Measurements from ENCODE around the gene SHROOM4.

The SHROOM4 gene

GRCh38 chrX:50813843-50814661 lies at the start of gene SHROOM4:
SHROOM4 (minus strand) TSS chrX:50814194; CDS start chrX:50814018, 176 bp downstream.
- DNase-seq (ENCODE audit: insufficient read length, low spot score) (no peak), FAIRE-seq (no peak)

DNA sequence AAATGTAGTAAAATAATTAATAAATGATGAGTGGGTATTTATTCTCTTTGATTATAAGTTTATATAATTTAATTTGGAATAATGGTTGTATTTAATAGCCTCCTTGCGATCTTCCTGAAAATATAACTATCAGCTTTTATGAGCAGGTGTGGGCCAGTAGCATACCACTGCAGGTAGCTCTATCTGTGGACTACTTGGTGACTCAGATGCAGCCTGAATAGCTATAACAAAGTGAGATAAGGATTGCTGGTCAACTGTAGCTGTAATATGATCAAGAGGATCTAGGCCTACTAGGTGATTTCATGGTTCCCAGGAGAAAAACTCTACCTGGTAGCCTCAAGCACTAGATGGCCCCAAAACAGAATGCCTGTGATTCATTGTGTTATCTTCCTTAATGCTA lies 49.5 kb upstream of the SHROOM4 start:
- DNase-seq (ENCODE audit: insufficient read length, low spot score), result no peak
- FAIRE-seq, result no peak

DNA sequence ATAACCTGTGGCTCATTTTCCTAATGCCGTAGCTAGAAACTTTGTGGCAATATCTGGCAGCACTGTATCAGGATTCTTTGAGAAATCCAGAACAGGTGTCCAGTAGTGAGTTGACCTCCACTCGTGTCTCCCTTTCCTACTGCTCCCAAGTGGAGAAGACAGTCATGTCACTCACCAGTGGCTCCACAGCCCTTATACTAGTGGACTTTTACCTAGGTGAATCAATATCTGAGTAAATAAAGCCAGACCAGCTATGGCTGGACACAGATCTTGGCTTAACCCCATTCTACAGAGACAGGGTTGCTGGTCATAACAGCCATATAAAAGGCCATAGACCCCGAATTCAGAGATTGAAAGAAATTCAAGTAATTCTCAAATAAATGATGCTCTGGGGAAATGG lies 46.5 kb upstream of the SHROOM4 start:
- DNase-seq (ENCODE audit: insufficient read length, low spot score), result no peak
- no peak for FAIRE-seq

DNA sequence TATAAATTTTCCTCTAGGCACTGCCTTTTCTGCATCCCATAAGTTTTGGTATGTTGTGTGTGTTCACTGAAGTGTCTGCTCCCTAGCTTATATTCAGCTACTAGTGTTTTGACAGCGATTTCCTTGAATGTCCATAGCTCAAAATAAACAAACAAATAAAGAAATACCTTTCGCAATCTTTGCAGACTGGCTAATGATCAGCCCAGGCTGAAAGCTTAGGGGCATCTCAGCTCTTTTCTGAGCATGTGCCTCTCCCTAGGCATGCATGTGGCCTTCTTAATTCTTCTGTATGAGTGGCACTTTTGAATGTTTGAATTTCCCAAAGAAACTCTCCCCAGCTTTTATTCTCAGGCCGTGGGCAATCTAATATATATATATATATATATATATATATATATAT lies 44.6 kb upstream of the SHROOM4 start:
- DNase-seq (ENCODE audit: insufficient read length, low spot score), result no peak
- FAIRE-seq, result no peak

DNA sequence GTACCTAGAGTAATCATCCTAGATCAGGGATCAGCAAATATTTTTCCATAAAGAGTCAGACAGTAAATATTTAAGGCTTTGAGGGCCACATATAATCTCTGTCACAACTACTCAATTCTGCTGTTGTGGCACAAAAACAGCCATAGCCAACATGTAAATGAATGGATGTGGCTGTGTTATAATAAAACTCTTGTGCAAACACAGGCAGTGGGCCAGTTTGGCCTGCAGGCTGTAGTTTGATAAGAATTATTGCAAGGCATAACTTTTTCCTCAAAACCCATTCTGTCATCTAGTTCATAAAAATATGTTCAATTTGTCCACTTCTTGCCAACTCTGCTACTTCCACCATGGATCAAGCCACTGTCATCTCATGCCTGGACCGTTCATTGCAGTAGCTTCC lies 39.4 kb upstream of the SHROOM4 start:
- DNase-seq (ENCODE audit: insufficient read length, low spot score), result no peak
- no peak for FAIRE-seq

DNA sequence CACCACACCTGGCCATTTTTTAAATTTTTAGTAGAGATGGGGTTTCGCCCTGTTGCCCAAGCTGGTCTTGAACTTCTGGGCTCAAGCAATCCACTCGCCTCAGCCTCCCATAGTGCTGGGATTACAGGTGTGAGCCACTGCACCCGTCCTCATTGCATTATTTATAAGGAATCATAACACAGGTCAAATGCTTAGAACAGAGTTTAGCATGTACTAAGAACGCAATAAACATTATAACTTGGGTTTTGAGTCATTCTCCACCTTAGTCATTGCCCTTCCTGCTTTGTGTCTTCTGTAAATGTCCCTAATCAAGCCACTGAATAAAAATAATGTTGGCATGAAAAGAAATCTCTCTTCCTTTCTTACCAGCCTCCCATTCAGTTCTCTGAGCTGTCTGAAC lies 38.5 kb upstream of the SHROOM4 start:
- no peak for DNase-seq (ENCODE audit: insufficient read length, low spot score)
- no peak for FAIRE-seq

DNA sequence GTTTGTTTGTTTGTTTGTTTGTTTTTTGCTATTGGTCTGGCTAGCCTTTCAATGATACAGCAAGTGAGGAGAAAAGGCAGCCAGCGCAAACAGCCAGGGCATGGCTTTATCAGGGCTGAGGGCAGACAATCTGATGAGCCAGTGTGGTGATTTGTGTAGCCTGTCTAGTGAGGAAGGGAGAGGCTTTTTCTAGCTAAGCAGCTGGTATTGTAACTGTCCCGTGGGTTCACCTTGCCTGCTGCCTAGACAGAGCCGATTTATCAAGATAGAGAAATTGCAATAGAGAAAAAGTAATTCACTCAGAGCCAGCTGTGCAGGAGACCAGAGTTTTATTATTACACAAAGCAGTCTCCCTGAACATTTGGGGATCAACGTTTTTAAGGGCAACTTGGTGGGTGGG lies 28.2 kb upstream of the SHROOM4 start:
- no peak for FAIRE-seq
- DNase-seq (ENCODE audit: insufficient read length, low spot score), result no peak

GRCh38 chrX:50839730-50840129 lies 25.7 kb upstream of the SHROOM4 start:
- FAIRE-seq (no peak), DNase-seq (ENCODE audit: insufficient read length, low spot score) (no peak)

GRCh38 chrX:50838820-50839600 lies 25.0 kb upstream of the SHROOM4 start:
- FAIRE-seq, result no peak
- DNase-seq (ENCODE audit: insufficient read length, low spot score), result no peak

DNA sequence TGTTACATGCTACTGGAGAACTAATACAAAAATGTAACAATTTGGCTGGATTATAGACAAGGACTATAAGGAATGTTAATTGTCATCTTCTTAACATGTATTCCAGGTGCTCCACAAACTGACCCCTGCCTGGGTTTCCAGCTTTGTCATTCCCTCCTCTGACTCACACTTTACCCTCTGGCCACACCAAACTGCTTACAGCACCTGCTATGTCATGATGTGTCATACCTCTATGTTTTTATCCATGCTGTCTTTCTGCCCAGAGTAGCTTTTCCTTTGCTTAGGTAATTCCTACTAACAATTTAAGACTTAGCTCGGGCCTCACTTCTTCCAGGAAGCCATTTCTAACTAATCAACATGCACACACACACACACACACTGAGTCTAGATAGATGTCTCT lies 14.0 kb upstream of the SHROOM4 start:
- DNase-seq (ENCODE audit: insufficient read length, low spot score) (no peak), FAIRE-seq (no peak)

DNA sequence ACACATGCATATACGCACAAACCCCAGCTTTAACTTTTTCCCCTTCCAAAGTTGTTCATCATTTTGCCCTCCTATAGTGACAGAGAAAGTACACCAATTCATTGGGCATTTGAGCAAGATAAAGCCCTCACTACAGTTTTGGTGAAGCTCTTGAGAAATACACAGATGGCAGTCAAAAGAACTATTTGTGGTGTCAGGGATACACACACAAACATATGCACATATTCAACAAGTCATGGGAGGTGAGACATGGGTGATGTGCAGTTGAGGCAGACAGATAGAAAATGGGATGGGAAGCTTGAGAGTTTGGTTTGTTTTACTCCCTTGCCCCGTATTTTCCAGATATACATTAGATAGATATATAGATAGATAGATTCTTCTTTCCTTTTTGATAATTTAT lies 11.8 kb upstream of the SHROOM4 start:
- no peak for DNase-seq (ENCODE audit: insufficient read length, low spot score)
- no peak for FAIRE-seq

- DNase-seq (ENCODE audit: insufficient read length, low spot score) (no peak), FAIRE-seq (no peak)
Observed at GRCh38 chrX:50818986-50819385, 5.0 kb upstream of the SHROOM4 start.

- FAIRE-seq (no peak), DNase-seq (ENCODE audit: insufficient read length, low spot score) (no peak)
Observed at GRCh38 chrX:50815120-50815519, 1.1 kb upstream of the SHROOM4 start.

GRCh38 chrX:50814701-50815100 lies 707 bp upstream of the SHROOM4 start:
- no peak for FAIRE-seq
- no peak for DNase-seq (ENCODE audit: insufficient read length, low spot score)

DNA sequence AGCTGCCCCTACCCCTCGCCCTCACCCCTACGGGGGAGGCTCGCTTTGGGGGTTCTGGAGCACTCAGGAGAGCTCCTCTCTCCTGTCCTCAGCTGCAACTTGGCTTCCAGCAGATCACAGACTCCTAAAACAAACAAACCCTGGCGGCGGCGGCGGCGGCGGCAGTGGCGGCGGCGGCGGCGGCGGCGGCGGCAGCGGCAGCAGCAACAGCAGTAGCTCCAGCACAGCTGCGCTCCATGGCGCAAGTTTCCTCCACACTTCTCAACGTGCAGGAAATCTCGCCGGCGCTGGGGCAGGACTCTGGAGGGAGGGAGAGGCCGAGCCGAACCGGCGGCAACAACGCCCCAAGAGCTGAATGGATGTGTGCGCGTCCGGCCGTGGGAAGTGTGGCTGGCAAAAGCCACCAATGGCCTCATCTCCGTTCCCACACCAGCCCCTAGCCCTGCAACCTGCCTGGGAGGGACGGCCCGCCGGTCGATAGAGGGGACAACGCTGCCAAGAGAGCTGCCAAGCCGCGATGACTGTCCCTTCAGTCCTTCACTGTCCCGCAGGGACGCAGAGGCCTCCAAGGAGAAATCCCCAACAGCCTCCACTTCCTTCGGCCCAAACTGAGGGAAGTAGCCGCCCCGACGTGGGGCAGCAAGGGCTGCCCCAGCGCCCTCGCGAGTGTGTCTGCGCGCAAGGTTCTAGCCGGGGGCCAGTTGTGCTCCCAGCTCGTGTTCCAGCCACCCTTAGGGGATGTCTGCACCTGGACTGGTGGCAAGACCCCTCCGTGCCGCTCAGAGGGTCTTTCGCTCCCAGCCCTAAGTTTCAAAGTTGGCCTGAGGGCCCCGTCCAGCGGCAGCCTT lies 775 bp downstream of the SHROOM4 start:
- no peak for DNase-seq (ENCODE audit: insufficient read length, low spot score)
- FAIRE-seq, result no peak

DNA sequence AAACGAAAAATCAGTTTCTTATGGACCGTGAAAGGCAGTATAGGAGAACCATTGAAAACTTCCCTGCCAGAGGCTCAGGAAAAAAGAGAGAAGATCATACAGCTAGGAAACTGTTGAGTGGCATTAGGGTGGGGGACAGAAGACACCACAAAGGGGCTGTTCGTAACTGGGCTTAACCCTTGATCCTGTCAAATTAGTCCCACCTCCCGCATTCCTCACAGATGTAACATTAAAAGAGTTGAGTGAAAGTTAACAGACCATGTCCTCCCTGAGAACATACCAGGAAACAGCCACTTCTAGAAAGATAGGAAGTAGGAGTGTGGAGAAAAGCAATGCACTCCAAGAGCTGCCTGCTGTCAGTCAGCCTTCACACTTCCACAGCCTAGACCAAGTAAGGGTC lies 8.7 kb downstream of the SHROOM4 start:
- FAIRE-seq, result no peak
- DNase-seq (ENCODE audit: insufficient read length, low spot score), result no peak

DNA sequence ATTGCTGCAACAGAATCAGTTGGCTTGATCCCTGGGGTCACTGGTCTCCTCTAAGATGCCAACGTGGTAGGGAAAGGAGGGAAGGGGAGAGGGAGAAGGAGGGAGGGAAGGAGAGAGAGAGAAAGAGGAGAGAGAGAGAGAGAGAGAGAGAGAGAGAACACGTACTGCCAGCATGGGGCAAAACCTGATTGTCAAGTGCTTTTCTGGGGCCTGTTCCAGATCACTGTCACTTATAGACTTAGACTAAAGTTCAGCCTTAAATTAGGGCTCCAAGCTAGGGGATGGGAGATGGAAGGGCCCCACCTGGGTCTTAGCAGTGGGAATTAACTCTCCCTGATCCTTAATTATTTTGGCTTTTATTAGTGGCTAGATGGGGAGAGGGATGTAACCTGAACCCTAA lies 12.9 kb downstream of the SHROOM4 start:
- DNase-seq (ENCODE audit: insufficient read length, low spot score) (no peak), FAIRE-seq (no peak)

DNA sequence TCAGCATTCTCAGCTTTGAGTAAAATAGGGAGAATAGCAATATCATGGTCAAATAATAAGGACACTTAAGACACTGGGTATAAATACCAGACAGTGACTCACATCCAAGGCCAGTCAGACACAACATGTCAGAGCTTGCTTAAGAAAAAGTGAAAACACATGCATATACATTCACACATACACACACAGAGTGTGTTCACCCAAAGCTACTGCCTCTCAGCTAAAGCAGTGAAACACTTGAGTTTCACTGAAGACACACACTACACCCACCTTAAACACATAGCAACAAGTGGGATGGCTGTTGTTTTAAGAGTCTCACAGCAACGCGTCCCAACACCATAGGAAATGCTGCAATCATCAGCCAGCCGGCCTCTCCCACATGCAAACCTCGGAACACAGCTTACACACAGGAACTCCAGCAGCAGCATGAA lies 14.4 kb downstream of the SHROOM4 start:
- DNase-seq (ENCODE audit: insufficient read length, low spot score) (no peak), FAIRE-seq (no peak)

GRCh38 chrX:50798783-50799182 lies 15.2 kb downstream of the SHROOM4 start:
- DNase-seq (ENCODE audit: insufficient read length, low spot score) (no peak), FAIRE-seq (no peak)

GRCh38 chrX:50787099-50787498 lies 26.9 kb downstream of the SHROOM4 start:
- no peak for FAIRE-seq
- no peak for DNase-seq (ENCODE audit: insufficient read length, low spot score)

- DNase-seq (ENCODE audit: insufficient read length, low spot score) (no peak), FAIRE-seq (no peak)
Observed at GRCh38 chrX:50780144-50780543, 33.9 kb downstream of the SHROOM4 start.
